OCI-LY3 (cell line): ENCODE data around the gene SPNS2.

ENCODE experiments used
- H2AFZ ChIP-seq: fragments of 200-600, 300-600 bp; shearing (Covaris generic); 2 replicates; pipeline ENCODE4 v1.6.0; 2014; ENCODE audit warnings: antibody characterized with exemption, low read depth, low read length
- H3K27ac ChIP-seq: fragments of 200-600, 300-600 bp; sonication (generic); 2 replicates; pipeline ENCODE4 v1.5.1; 2014; ENCODE audit warnings: mild to moderate bottlenecking, low read length, moderate library complexity, mixed read lengths
- H3K27me3 ChIP-seq: fragments of 200-600, 300-600 bp; sonication (generic); 2 replicates; pipeline ENCODE4 v1.6.1; 2014; ENCODE audit warnings: low read depth, low read length, mixed read lengths
- H3K36me3 ChIP-seq: fragments of 200-600, 300-600 bp; sonication (generic); replicated peaks from 2 replicates; pipeline ENCODE3; 2014; ENCODE audit warnings: low read depth, low read length, mixed read lengths
- H3K4me1 ChIP-seq: fragments of 300-600, 200-600 bp; sonication (generic); 2 replicates; pipeline ENCODE4 v1.6.1; 2014; ENCODE audit warnings: low read length, mixed read lengths
- H3K4me2 ChIP-seq: fragments of 200-600, 300-600 bp; sonication (generic); 2 replicates; pipeline ENCODE4 v1.6.1; 2014; ENCODE audit warnings: low read length, mixed read lengths
- H3K4me3 ChIP-seq: fragments of 300-600, 200-600 bp; sonication (generic); 2 replicates; pipeline ENCODE4 v1.5.1; 2014; ENCODE audit warnings: antibody characterized with exemption, mild to moderate bottlenecking, low read length, moderate library complexity
- H3K79me2 ChIP-seq: fragments of 300-600, 200-600 bp; shearing (Covaris generic); 2 replicates; pipeline ENCODE4 v1.6.1; 2014; ENCODE audit warnings: mild to moderate bottlenecking, low read length, mixed read lengths
- H3K9ac ChIP-seq: fragments of 300-600, 200-600 bp; shearing (Covaris generic); 2 replicates; pipeline ENCODE4 v1.6.0; 2014; ENCODE audit warnings: mild to moderate bottlenecking, low read length, moderate library complexity
- H3K9me3 ChIP-seq: fragments of 200-600, 300-600 bp; shearing (Covaris generic); 2 replicates; pipeline ENCODE4 v1.6.1; 2014; ENCODE audit warnings: low read length, mixed read lengths; ENCODE audit not compliant: insufficient read depth
- H4K20me1 ChIP-seq: fragments of 200-600, 300-600 bp; sonication (generic); 2 replicates; pipeline ENCODE4 v1.6.1; 2016; ENCODE audit warnings: low read length, mixed read lengths; ENCODE audit not compliant: insufficient read depth
- CTCF ChIP-seq: fragments of 200-600, 300-600 bp; sonication (generic); IDR thresholded peaks from 2 replicates; pipeline ENCODE4 v1.5.1; 2014; ENCODE audit warnings: antibody characterized with exemption, low read length, low read depth
- EZH2phosphoT487 ChIP-seq: fragments of 200-600 bp; shearing (Covaris generic); IDR thresholded peaks from 2 replicates; pipeline ENCODE4 v1.6.1; 2018; ENCODE audit warnings: antibody characterized with exemption, mixed run types, low read depth

Gene SPNS2

GRCh38 chr17:4572131-4572530 is 73.5 kb downstream of the SPNS2 start:
- Histone ChIP-seq H4K20me1 (no peaks in the 10 kb centered on the region), H3K27me3 (no peaks in the 10 kb centered on the region), H3K27ac (no peak overlapping the region), H2AFZ (no peak overlapping the region), H3K36me3 (no peaks in the 10 kb centered on the region), H3K4me3 (no peak overlapping the region), H3K79me2 (no peaks in the 10 kb centered on the region), H3K9ac (no peak overlapping the region), H3K9me3 (no peaks in the 10 kb centered on the region), H3K4me2 (no peak overlapping the region), H3K4me1 (peaks cover 13% of the 10 kb centered on the region)
- TF ChIP-seq EZH2phosphoT487 (no peak), CTCF (no peak)

- H2AFZ ChIP-seq: peak overlapping the region; percentile 51; the same call in 1 of the 2 replicates
- H3K4me1 ChIP-seq: peaks cover 13% of the 10 kb centered on the region
- H3K36me3 ChIP-seq: no peaks in the 10 kb centered on the region
- H3K4me2 ChIP-seq: peak overlapping the region; percentile 35
- H3K27ac ChIP-seq: no peak overlapping the region
- no peaks in the 10 kb centered on the region for H3K79me2 ChIP-seq
- no peak overlapping the region for H3K9ac ChIP-seq
- no peaks in the 10 kb centered on the region for H3K9me3 ChIP-seq
- TF ChIP-seq EZH2phosphoT487 (no peak), CTCF (no peak)
- no peaks in the 10 kb centered on the region for H3K27me3 ChIP-seq
- H3K4me3 ChIP-seq: no peak overlapping the region
- no peaks in the 10 kb centered on the region for H4K20me1 ChIP-seq
These were observed 74.4 kb downstream of the SPNS2 start for GRCh38 chr17:4573115-4573514.

GRCh38 chr17:4573669-4574068 is 75.0 kb downstream of the SPNS2 start:
- no peaks in the 10 kb centered on the region for H3K9me3 ChIP-seq
- H3K27me3 ChIP-seq: no peaks in the 10 kb centered on the region
- no peak overlapping the region for H3K4me3 ChIP-seq
- H3K4me1 ChIP-seq: peaks cover 13% of the 10 kb centered on the region
- peak overlapping the region; percentile 51 for H2AFZ ChIP-seq
- no peaks in the 10 kb centered on the region for H4K20me1 ChIP-seq
- no peaks in the 10 kb centered on the region for H3K79me2 ChIP-seq
- no peaks in the 10 kb centered on the region for H3K36me3 ChIP-seq
- peak overlapping the region; percentile 14; the same call in 1 of the 2 replicates for H3K9ac ChIP-seq
- no peak overlapping the region for H3K27ac ChIP-seq
- peak overlapping the region; percentile 35 for H3K4me2 ChIP-seq
- TF ChIP-seq EZH2phosphoT487 (no peak), CTCF (no peak)

DNA sequence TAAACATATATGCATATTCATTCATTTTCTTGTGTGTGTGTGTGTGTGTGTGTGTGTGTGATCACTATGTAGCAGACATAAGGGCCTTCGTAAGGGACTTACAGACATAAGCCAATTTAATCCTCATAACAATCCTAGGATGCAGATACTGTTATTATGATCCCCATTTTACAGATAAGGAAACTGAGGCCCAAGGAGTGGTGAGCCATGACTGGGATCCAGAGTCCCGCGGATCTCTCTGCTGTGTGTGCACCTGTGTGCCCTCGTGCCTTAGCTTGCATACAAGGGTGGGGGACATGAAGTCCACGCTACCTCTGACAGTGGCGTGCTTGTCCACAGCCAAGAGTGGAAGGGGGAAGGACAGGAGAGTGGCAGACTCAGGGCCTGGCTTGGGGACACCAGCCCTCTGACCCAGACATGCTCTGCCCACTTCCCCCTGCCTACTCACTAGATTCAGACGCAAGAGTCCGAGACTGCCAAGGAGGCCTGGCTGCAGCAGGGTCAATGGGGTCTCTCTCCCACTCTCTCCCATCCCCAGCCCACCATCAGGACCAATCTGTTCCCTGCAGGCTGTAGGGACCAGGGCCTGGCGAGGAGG is 75.9 kb downstream of the SPNS2 start:
- no peak overlapping the region for H3K27ac ChIP-seq
- H3K79me2 ChIP-seq: no peaks in the 10 kb centered on the region
- H2AFZ ChIP-seq: no peak overlapping the region
- no peak overlapping the region for H3K4me2 ChIP-seq
- H3K9me3 ChIP-seq: no peaks in the 10 kb centered on the region
- H3K4me1 ChIP-seq: peaks cover 13% of the 10 kb centered on the region
- H3K27me3 ChIP-seq: no peaks in the 10 kb centered on the region
- H3K36me3 ChIP-seq: no peaks in the 10 kb centered on the region
- no peak overlapping the region for H3K9ac ChIP-seq
- H4K20me1 ChIP-seq: no peaks in the 10 kb centered on the region
- H3K4me3 ChIP-seq: no peak overlapping the region
- TF ChIP-seq CTCF (no peak), EZH2phosphoT487 (no peak)
